ENCODE data around the gene AKR1D1. TPM values are rescaled to one million over a fixed set of nuclear protein-coding genes. Genes with fewer than 3 reads are reported as not detected.
A peak's percentile ranks its signal among the peaks of the same experiment; 100 is the strongest.

AKR1D1 gene
- total and polyA plus RNA-seq, 2 of the 13 experiments (the other 11 are each of a cell fraction or from before 2014, with no cell fraction given): 6.9 to 37.0 TPM

- Histone ChIP-seq H3K4me1 (ENCODE audit: insufficient read depth, low read length) (peaks cover 78% of the 10 kb centered on the region), H4K20me1 (ENCODE audit: insufficient read depth, low read length) (no peaks in the 10 kb centered on the region), H2AFZ (ENCODE audit: low read length) (no peak overlapping the region), H3K4me3 (replicated peaks in 1 of 3; ENCODE audit: insufficient read depth in 1 of 3, low read depth in 2 of 3, low read length in 3 of 3) (peak overlapping the region in 2 of 3 experiments; percentile 48 to 57; a peak in 2 of 6 replicates), H3K27ac (ENCODE audit: extremely low read length, insufficient read depth, low read length) (peak overlapping the region; percentile 80), H3K4me2 (ENCODE audit: low read depth, low read length) (peak overlapping the region; percentile 88), H3K9me3 (ENCODE audit: low read length) (no peaks in the 10 kb centered on the region), H3K9ac (ENCODE audit: insufficient read depth, low read depth, low read length) (peak overlapping the region; percentile 58), H3K36me3 (replicated peaks in 1 of 2; ENCODE audit: control insufficient read depth in 1 of 2, insufficient read depth in 2 of 2, low read length in 2 of 2) (no peaks in the 10 kb centered on the region; a peak in 1 of 5 replicates), H3K27me3 (ENCODE audit: control insufficient read depth in 1 of 2, insufficient read depth in 2 of 2, low read length in 2 of 2) (no peaks in the 10 kb centered on the region; a peak in 1 of 5 replicates), H3K79me2 (ENCODE audit: insufficient read depth, low read length) (no peaks in the 10 kb centered on the region)
- ChIA-PET CTCF (ENCODE audit: low intra/inter-chr PET ratio, low total read pairs) (no interaction called here), POLR2A (interaction anchor here (1.0 to 2.1 kb wide), 6 partner anchors 12 to 191 kb away, joined by 3 to 7 read pairs (median 4); no protein-coding TSS in a partner anchor)
- no TSS peak for BruUV-seq (replicated peaks)
- WGBS (ENCODE audit: low lambda C conversion rate): 4% methylated on average over 1 of the region's 1 CpG
- intact Hi-C loops (cut with micrococcal nuclease; ENCODE audit: unreplicated experiment): loop anchor here (1.0 to 5.0 kb wide), 5 partner anchors 20 to 393 kb away; partner anchors contain the start of gene TRIM24
- peak; percentile 85 for DNase-seq (ENCODE audit: low spot score)
- peak; percentile 75 for FAIRE-seq
- ATAC-seq: peak; percentile 60
- in situ Hi-C loops (cut with HindIII; ENCODE audit: extremely low pct_ligation_motif_present, low pct_unique_long_range_greater_than_20kb): no loop called here
- TF ChIP-seq SOX13 (IDR thresholded peaks at IDR 0.05) (peak; percentile 25; the same call in 1 of the 2 replicates), SOX13 (CRISPR knock-in tag; conservative IDR thresholded peaks at IDR 0.05 in 1 of 2, IDR thresholded peaks at IDR 0.05 in 1 of 2) (peak in 1 of 2 experiments; percentile 80; a peak in 2 of 4 replicates), RERE (CRISPR knock-in tag; IDR thresholded peaks at IDR 0.05; ENCODE audit: low read depth) (0 out of 2 replicates have a peak, but pooled peaks have one; percentile 32), ATM (IDR thresholded peaks at IDR 0.05; ENCODE audit: borderline replicate concordance) (no peak), MEF2D (CRISPR knock-in tag; IDR thresholded peaks at IDR 0.05) (0 out of 2 replicates have a peak, but pooled peaks have one; percentile 43), ZNF547 (CRISPR knock-in tag; IDR thresholded peaks at IDR 0.05) (no peak), NCOA2 (CRISPR knock-in tag; IDR thresholded peaks at IDR 0.05) (peak; percentile 94), FOXP1 (IDR thresholded peaks at IDR 0.05) (no peak), FOXP1 (CRISPR knock-in tag; IDR thresholded peaks at IDR 0.05) (peak; percentile 54; the same call in 1 of the 2 replicates), ZNF142 (CRISPR knock-in tag; IDR thresholded peaks at IDR 0.05) (peak; percentile 42; the same call in 1 of the 2 replicates), PATZ1 (CRISPR knock-in tag; IDR thresholded peaks at IDR 0.05) (peak; percentile 39; the same call in 1 of the 2 replicates)
Measured at GRCh38 chr7:138066954-138067394, 9.3 kb upstream of the AKR1D1 start.

All from HepG2 (cell line).